OCI-LY1 (cell line): ENCODE data around the gene CDK11B.
"Not testable (repeated sequence)": the region's sequence is repeated elsewhere in the genome, so short reads cannot be mapped to it uniquely, and the experiment has no call there.

Experiments used
- EZH2 ChIP-seq: fragments of 200-600 bp; sonication (generic), shearing (Covaris generic); IDR thresholded peaks from 2 replicates; pipeline ENCODE4 v1.8.0; 2017; ENCODE audit warnings: borderline replicate concordance, mixed run types, mild to moderate bottlenecking, antibody characterized with exemption, low read length, moderate library complexity, mixed read lengths
- TF ChIP-seq, protein P1 (sequence below): fragments of 200-600 bp; sonication (generic), shearing (Covaris generic); IDR thresholded peaks from 2 replicates; pipeline ENCODE4 v1.5.1; 2017; ENCODE audit warnings: mild to moderate bottlenecking, antibody characterized with exemption, low read length, moderate library complexity, mixed read lengths

- TF ChIP-seq, protein P1, sequence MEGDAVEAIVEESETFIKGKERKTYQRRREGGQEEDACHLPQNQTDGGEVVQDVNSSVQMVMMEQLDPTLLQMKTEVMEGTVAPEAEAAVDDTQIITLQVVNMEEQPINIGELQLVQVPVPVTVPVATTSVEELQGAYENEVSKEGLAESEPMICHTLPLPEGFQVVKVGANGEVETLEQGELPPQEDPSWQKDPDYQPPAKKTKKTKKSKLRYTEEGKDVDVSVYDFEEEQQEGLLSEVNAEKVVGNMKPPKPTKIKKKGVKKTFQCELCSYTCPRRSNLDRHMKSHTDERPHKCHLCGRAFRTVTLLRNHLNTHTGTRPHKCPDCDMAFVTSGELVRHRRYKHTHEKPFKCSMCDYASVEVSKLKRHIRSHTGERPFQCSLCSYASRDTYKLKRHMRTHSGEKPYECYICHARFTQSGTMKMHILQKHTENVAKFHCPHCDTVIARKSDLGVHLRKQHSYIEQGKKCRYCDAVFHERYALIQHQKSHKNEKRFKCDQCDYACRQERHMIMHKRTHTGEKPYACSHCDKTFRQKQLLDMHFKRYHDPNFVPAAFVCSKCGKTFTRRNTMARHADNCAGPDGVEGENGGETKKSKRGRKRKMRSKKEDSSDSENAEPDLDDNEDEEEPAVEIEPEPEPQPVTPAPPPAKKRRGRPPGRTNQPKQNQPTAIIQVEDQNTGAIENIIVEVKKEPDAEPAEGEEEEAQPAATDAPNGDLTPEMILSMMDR = not testable (repeated sequence)
- not testable (repeated sequence) for TF ChIP-seq EZH2
These were observed 3.6 kb upstream of the CDK11B start for GRCh38 chr1:1662392-1662791.
